Measurements from ENCODE around the gene FREY1.

The FREY1 gene

DNA sequence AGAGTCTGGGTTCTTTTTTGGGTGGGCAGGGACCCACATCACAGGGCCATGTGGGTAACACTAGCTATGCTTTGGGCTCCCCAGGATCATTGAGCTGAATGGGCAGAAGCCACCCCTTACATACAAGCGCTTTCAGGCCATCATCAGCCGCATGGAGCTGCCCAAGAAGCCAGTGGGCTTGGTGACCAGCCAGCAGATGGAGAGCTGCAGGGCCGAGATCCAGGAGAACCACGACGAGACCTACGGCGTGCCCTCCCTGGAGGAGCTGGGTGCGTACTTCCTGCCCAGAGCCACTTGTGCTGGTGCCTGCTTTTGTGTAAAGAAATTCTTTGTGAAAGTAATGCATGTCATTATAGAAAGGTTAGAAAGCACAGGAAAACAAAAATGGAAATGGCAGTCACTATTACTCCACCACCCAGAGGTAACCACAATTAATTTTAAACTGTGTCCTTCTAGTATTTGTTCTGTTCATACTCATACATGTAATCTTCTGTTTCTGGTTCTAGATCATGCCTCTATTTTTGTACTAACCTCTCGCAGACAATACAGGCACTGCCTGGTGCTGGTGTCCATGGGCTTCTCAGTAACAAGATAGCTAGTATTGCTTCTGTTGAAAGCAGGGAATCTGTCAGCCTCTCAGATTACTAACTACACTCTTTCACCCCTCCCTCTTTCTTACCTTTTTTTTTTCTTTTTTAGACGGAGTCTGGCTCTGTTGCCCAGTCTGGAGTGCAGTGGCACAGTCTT lies 46.1 kb downstream of the FREY1 start:
- no peak for DNase-seq

GRCh38 chr11:45860348-45860747 lies 46.7 kb downstream of the FREY1 start:
- DNase-seq: no peak

DNA sequence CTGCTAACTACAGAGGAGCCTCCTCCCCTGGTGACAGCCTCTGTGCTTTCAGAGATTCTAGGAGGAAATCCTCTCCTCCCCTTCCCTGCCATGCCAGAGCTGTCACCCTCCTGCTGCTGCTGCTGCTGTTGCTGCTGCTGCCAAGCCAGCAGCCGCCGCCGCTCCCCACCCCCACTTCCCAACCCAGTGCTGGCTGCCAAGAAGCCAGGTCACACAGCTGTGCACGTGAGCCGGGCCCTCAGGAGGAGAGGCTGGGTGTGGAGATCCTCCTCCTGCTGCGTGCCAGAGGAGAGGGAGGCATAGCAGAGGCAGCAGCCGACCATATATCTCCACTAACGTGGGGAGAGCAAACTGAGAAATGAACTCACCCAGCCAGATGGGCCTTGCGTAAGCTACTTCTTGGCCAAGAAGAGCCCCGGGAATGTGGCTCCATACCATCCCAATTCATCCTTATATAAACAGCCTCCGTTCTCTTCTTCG lies 47.4 kb downstream of the FREY1 start:
- no peak for DNase-seq

- no peak for DNase-seq
Observed at GRCh38 chr11:45858751-45859398, 48.2 kb downstream of the FREY1 start.

DNA sequence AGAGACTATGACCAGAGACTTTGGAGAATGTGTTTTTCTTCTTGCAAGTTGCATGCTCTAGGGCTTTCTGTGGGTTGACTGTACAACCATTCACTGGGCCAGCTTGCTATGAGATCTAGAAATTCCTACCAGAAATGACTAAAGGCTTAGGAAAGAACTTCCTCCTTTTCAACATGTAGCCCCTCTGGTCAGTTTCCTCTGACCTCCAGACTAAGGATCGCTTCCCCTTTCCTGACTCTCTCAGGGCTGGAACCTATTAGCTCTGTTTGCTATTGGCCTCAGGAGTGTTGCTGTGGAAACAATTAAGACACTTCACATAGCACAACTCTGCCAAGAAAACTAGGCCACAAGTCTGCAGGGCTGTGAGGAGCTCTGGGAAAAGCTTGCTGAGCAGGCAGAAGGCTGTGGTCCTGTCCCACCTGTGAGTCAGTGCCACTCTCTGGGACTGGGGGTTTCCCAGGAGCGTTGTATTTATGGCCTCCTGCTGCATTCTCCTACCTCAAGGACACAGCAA lies 49.1 kb downstream of the FREY1 start:
- no peak for DNase-seq
